HFF-Myc (cell line): Measurements from ENCODE around the gene SAP30BP.

Experiments used
- DNase-seq: peaks from one replicate; pipeline ENCODE4 v3.0.0-alpha.2; 2011; ENCODE audit warnings: low read depth; ENCODE audit errors: extremely low read depth
- H3K4me3 ChIP-seq: replicated peaks from 2 replicates; pipeline ENCODE4 v1.5.1; 2011; ENCODE audit warnings: low read depth, mild to moderate bottlenecking, control low read depth, low read length
- CTCF ChIP-seq: IDR thresholded peaks from 2 replicates; pipeline ENCODE4 v1.5.1; 2012; ENCODE audit warnings: mild to moderate bottlenecking, low read depth, low read length, control low read depth; ENCODE audit errors: missing control alignments

SAP30BP gene

GRCh38 chr17:75736173-75736835, 69.2 kb downstream of the SAP30BP start:
- no peak overlapping the region for H3K4me3 ChIP-seq
- no peak for TF ChIP-seq CTCF
- no peak for DNase-seq

- no peak for TF ChIP-seq CTCF
- DNase-seq, result no peak
- H3K4me3 ChIP-seq, result no peak overlapping the region
Observed at GRCh38 chr17:75737133-75737962, 70.2 kb downstream of the SAP30BP start.

- TF ChIP-seq CTCF, result no peak
- DNase-seq, result no peak
- H3K4me3 ChIP-seq, result no peak overlapping the region
Observed at GRCh38 chr17:75738218-75738802, 71.2 kb downstream of the SAP30BP start.

- no peak overlapping the region for H3K4me3 ChIP-seq
- TF ChIP-seq CTCF, result no peak
- no peak for DNase-seq
Observed at GRCh38 chr17:75739174-75739573, 72.0 kb downstream of the SAP30BP start.

- TF ChIP-seq CTCF, result no peak
- H3K4me3 ChIP-seq, result no peak overlapping the region
- no peak for DNase-seq
Observed at GRCh38 chr17:75739801-75740200, 72.7 kb downstream of the SAP30BP start.

- DNase-seq, result no peak
- no peak for TF ChIP-seq CTCF
- H3K4me3 ChIP-seq, result no peak overlapping the region
Observed at GRCh38 chr17:75740215-75740614, 73.1 kb downstream of the SAP30BP start.
